ENCODE results near the gene CHCT1.

The CHCT1 gene

DNA sequence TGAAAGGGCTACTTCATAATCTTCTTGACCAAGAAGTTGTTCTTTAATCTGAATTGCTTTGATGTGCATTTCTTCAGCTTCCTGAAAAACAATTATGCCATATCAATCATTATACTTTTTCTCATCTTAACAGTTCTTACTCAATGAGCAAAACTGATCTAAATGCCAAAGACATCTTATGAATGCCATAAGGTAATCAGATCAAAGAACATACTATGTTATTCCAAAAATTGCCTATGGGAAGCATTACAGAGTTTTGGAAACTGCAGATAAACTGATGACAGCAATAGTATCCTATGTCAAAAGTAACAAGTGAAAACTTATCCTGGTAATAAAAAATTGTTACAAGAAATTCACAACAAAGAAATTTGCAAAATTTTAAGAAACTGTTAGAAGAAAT is 29.7 kb downstream of the CHCT1 start:
- no peaks in the 10 kb centered on the region for H3K9me3 ChIP-seq (replicated peaks; ENCODE audit: low read length)
- no peak overlapping the region for H3K4me2 ChIP-seq (ENCODE audit: low read length)
- H3K9ac ChIP-seq (ENCODE audit: low read depth, low read length), result no peak overlapping the region
- H3K4me3 ChIP-seq (ENCODE audit: low read length), result no peak overlapping the region
- no peaks in the 10 kb centered on the region for H3K27me3 ChIP-seq (ENCODE audit: control insufficient read depth, insufficient read depth, low read length)
- no peaks in the 10 kb centered on the region for H3K4me1 ChIP-seq (ENCODE audit: control insufficient read depth, insufficient read depth, low read length)
- peaks cover 59% of the 10 kb centered on the region for H3K36me3 ChIP-seq (ENCODE audit: insufficient read depth, low read length)

DNA sequence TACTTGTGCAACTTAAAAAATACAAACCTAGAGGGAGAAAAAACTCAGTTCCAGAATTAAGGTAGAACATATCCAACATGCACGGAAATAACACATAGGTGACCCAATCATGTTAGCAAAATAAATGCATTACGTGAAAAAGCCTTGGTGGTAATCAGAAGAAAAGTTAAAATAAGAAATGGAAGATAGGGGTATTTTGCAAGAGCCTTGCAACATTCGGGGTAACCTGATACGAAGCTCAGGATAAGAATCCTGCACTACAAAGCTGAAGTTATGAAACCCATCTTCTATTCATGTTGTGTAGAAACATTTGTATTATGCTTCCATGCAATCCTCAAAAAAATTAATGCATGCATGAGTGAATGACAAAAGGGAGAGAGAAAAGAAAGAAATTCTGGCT is 33.1 kb downstream of the CHCT1 start:
- H3K4me2 ChIP-seq (ENCODE audit: low read length), result no peak overlapping the region
- H3K9ac ChIP-seq (ENCODE audit: low read depth, low read length), result no peak overlapping the region
- H3K4me1 ChIP-seq (ENCODE audit: control insufficient read depth, insufficient read depth, low read length), result no peaks in the 10 kb centered on the region
- H3K36me3 ChIP-seq (ENCODE audit: insufficient read depth, low read length), result peaks cover 56% of the 10 kb centered on the region
- H3K4me3 ChIP-seq (ENCODE audit: low read length), result no peak overlapping the region
- no peaks in the 10 kb centered on the region for H3K9me3 ChIP-seq (replicated peaks; ENCODE audit: low read length)
- no peaks in the 10 kb centered on the region for H3K27me3 ChIP-seq (ENCODE audit: control insufficient read depth, insufficient read depth, low read length)

DNA sequence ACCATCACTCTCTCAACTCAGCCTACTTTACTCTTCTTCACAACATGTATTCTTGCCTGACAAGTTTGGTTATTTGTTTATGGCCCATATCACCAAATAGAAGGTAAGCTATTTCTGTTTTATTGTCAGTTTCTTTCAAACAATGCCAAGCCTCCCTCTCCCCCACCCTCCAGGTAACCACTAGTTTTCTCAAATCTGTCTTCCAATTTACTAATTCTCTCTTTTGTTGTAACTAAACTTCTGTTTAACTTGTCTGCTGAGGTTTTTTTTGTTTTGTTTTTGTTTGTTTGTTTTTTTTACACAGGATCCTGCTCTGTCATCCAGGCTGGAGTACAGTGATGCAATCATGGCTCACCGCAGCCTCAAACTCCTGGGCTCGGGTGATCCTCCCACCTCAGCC is 34.9 kb downstream of the CHCT1 start:
- Histone ChIP-seq H3K4me1 (ENCODE audit: control insufficient read depth, insufficient read depth, low read length) (no peaks in the 10 kb centered on the region), H3K4me3 (ENCODE audit: low read length) (no peak overlapping the region), H3K27me3 (ENCODE audit: control insufficient read depth, insufficient read depth, low read length) (no peaks in the 10 kb centered on the region), H3K9ac (ENCODE audit: low read depth, low read length) (no peak overlapping the region), H3K36me3 (ENCODE audit: insufficient read depth, low read length) (peaks cover 59% of the 10 kb centered on the region), H3K9me3 (replicated peaks; ENCODE audit: low read length) (no peaks in the 10 kb centered on the region), H3K4me2 (ENCODE audit: low read length) (no peak overlapping the region)

DNA sequence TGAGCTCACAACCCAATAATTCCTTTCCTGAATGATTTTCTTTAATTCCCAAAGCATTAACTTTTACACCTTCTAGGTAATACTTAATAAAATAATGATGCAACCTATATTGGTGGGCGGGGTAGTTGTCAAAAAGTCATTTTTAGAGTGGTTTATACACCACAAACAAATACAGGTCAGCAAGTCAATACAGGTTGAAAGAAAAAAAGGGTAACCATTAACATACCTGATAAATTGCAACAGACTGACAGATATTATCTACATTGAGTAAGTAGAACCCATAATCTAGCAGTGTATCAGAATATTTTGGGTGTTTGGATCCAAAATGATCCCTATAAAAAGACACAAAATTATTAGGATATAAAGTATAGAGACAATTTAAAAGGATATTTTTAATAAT is 39.3 kb downstream of the CHCT1 start:
- H3K4me3 ChIP-seq (ENCODE audit: low read length), result no peak overlapping the region
- no peaks in the 10 kb centered on the region for H3K9me3 ChIP-seq (replicated peaks; ENCODE audit: low read length)
- H3K27me3 ChIP-seq (ENCODE audit: control insufficient read depth, insufficient read depth, low read length), result no peaks in the 10 kb centered on the region
- peaks cover 73% of the 10 kb centered on the region for H3K36me3 ChIP-seq (ENCODE audit: insufficient read depth, low read length)
- H3K9ac ChIP-seq (ENCODE audit: low read depth, low read length), result no peak overlapping the region
- no peaks in the 10 kb centered on the region for H3K4me1 ChIP-seq (ENCODE audit: control insufficient read depth, insufficient read depth, low read length)
- H3K4me2 ChIP-seq (ENCODE audit: low read length), result no peak overlapping the region

DNA sequence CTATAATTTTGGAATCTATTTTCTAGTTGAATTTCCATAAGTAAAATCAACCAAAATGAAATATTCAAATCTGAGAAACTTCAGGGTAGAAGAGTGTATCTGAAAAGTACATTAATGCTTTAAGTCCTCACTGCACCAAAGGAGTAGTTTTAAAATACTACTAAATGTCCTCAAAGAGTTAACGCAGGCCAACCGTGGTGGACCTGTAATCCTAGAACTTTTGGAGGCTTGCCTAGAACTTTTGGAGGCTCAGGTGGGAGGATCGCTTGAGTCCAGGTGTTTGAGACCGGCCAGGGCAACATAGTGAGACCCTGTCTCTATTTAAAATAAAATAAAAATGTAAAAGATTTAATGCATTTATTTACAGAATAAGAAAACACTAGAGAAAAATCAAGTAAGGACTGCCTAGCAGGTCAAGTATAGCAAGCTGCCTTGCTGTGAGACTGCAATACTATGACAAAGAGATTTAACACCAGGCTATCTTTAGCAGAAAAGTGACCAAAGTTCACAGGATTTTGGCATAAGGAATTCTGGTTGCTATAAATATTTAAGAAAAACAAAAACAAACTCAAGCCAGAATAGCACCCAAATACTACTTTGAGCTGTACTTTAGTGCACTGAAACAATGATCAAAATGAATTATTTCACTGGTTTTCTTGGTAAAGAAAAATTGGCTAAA is 41.0 kb downstream of the CHCT1 start:
- Histone ChIP-seq H3K9me3 (replicated peaks; ENCODE audit: low read length) (no peaks in the 10 kb centered on the region), H3K36me3 (ENCODE audit: insufficient read depth, low read length) (peaks cover 63% of the 10 kb centered on the region), H3K9ac (ENCODE audit: low read depth, low read length) (no peak overlapping the region), H3K4me1 (ENCODE audit: control insufficient read depth, insufficient read depth, low read length) (peaks cover 5% of the 10 kb centered on the region), H3K4me2 (ENCODE audit: low read length) (no peak overlapping the region), H3K27me3 (ENCODE audit: control insufficient read depth, insufficient read depth, low read length) (no peaks in the 10 kb centered on the region), H3K4me3 (ENCODE audit: low read length) (no peak overlapping the region)

DNA sequence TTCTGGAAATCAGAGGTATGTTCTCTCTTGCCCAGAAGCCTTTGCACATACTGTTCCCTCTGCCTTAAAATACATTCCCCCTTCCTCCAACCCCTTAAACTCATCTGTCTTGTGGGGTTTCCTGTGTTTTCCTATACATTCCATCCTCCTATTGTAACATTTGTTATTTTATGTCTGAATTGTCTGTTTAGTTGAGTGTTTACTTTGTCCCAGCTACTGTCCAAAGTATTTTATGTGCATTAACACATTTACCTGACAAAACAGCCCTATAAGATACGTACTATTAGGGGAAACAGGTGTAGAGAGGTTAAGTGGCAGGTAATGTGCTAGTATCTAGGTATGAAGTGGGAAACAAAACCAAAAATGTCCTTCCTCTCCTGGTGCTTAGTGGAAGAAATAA is 42.1 kb downstream of the CHCT1 start:
- no peak overlapping the region for H3K9ac ChIP-seq (ENCODE audit: low read depth, low read length)
- H3K4me1 ChIP-seq (ENCODE audit: control insufficient read depth, insufficient read depth, low read length), result peaks cover 9% of the 10 kb centered on the region
- no peaks in the 10 kb centered on the region for H3K27me3 ChIP-seq (ENCODE audit: control insufficient read depth, insufficient read depth, low read length)
- no peak overlapping the region for H3K4me3 ChIP-seq (ENCODE audit: low read length)
- no peak overlapping the region for H3K4me2 ChIP-seq (ENCODE audit: low read length)
- H3K9me3 ChIP-seq (replicated peaks; ENCODE audit: low read length), result no peaks in the 10 kb centered on the region
- peaks cover 67% of the 10 kb centered on the region for H3K36me3 ChIP-seq (ENCODE audit: insufficient read depth, low read length)

DNA sequence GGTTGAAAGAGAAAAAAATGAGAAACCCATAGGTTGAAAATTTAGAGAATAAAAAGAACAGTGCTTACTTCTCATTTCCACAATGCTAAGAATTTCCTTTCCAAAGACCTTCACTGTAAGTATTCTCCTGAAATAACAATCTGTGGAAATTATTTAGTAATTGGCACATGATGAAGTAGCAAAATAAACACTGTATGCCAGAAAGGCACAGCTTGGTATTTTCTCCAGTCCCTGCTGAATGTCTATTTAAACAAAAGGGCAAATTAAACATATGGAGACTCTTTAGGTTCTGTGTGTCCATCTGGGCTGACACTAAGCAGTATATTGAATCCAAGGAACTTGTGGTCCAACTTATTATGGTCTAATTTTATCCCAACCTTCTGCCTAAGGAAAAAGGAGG is 46.1 kb downstream of the CHCT1 start:
- Histone ChIP-seq H3K36me3 (ENCODE audit: insufficient read depth, low read length) (peaks cover 48% of the 10 kb centered on the region), H3K4me2 (ENCODE audit: low read length) (no peak overlapping the region), H3K9ac (ENCODE audit: low read depth, low read length) (no peak overlapping the region), H3K4me3 (ENCODE audit: low read length) (no peak overlapping the region), H3K9me3 (replicated peaks; ENCODE audit: low read length) (no peaks in the 10 kb centered on the region), H3K4me1 (ENCODE audit: control insufficient read depth, insufficient read depth, low read length) (peaks cover 18% of the 10 kb centered on the region), H3K27me3 (ENCODE audit: control insufficient read depth, insufficient read depth, low read length) (no peaks in the 10 kb centered on the region)

DNA sequence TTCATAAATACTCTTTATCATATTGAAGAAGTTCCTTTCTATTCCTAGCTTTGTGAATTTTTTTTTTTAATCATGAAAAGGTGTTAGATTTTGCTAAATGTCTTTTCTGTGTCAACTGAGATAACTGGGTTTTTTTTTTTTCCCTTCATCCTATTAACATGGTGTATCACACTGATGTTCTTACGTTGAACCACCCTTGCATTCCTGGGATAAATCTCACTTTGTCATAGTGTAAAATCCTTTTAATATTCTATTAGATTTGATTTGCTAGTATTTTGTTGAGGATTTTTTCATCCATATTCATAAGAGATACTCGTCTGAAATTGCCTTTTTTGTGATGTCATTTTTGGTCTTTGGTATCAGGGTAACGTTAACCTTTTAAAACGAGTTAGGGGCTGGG is 49.2 kb downstream of the CHCT1 start:
- peaks cover 18% of the 10 kb centered on the region for H3K4me1 ChIP-seq (ENCODE audit: control insufficient read depth, insufficient read depth, low read length)
- no peak overlapping the region for H3K4me3 ChIP-seq (ENCODE audit: low read length)
- H3K36me3 ChIP-seq (ENCODE audit: insufficient read depth, low read length), result peaks cover 21% of the 10 kb centered on the region
- no peak overlapping the region for H3K9ac ChIP-seq (ENCODE audit: low read depth, low read length)
- H3K9me3 ChIP-seq (replicated peaks; ENCODE audit: low read length), result no peaks in the 10 kb centered on the region
- no peaks in the 10 kb centered on the region for H3K27me3 ChIP-seq (ENCODE audit: control insufficient read depth, insufficient read depth, low read length)
- H3K4me2 ChIP-seq (ENCODE audit: low read length), result no peak overlapping the region

DNA sequence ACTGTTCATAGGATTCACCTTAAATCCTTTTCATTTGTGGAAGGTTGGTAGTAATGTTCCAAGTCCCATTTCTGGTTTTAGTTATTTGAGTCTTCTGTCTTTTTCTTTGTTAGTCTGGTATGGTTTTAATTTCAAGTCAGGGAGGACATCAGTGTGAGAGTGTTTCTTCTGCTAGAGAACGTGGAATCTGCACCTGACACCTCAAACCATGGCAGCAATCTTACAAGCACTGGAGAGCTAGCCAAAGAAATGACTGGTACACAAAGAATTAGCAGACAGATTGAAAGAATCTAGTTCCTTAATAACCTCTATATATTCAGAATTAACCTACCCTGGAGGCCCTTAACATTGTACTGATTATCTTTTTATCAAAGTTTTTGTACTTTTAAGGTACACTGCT is 50.2 kb downstream of the CHCT1 start:
- Histone ChIP-seq H3K4me3 (ENCODE audit: low read length) (no peak overlapping the region), H3K4me2 (ENCODE audit: low read length) (no peak overlapping the region), H3K9ac (ENCODE audit: low read depth, low read length) (no peak overlapping the region), H3K27me3 (ENCODE audit: control insufficient read depth, insufficient read depth, low read length) (no peaks in the 10 kb centered on the region), H3K36me3 (ENCODE audit: insufficient read depth, low read length) (peaks cover 21% of the 10 kb centered on the region), H3K4me1 (ENCODE audit: control insufficient read depth, insufficient read depth, low read length) (peaks cover 18% of the 10 kb centered on the region), H3K9me3 (replicated peaks; ENCODE audit: low read length) (no peaks in the 10 kb centered on the region)

DNA sequence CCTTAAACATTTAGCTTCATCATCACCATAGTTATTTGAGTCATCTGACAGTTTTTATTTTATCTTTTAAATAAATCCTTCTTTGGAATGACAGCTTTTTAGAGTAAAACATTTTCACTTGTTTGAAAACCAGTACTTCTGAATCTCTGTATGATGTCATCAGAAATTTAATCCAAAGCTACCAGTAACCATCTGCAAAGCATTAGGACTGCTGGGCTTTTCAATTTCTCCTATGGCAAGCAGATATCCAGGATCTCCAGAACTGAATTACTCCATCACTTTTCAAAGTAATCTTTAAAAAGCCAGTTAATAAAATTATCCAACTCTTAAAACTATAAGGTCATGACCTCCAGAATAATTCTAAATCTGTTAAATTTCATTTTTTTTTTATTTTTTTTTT is 51.5 kb downstream of the CHCT1 start:
- no peak overlapping the region for H3K4me3 ChIP-seq (ENCODE audit: low read length)
- no peak overlapping the region for H3K9ac ChIP-seq (ENCODE audit: low read depth, low read length)
- peaks cover 10% of the 10 kb centered on the region for H3K4me1 ChIP-seq (ENCODE audit: control insufficient read depth, insufficient read depth, low read length)
- H3K36me3 ChIP-seq (ENCODE audit: insufficient read depth, low read length), result peaks cover 18% of the 10 kb centered on the region
- no peaks in the 10 kb centered on the region for H3K27me3 ChIP-seq (ENCODE audit: control insufficient read depth, insufficient read depth, low read length)
- no peaks in the 10 kb centered on the region for H3K9me3 ChIP-seq (replicated peaks; ENCODE audit: low read length)
- H3K4me2 ChIP-seq (ENCODE audit: low read length), result no peak overlapping the region
